Erythroblast (primary cell): Measurements from ENCODE around the gene NPFFR1.
"Not testable (repeated sequence)": the region's sequence is repeated elsewhere in the genome, so short reads cannot be mapped to it uniquely, and the experiment has no call there.

ENCODE experiments used
- DNase-seq, 2 experiments: peaks; one replicate each; lab custom pipeline; 2025; lab: John Stamatoyannopoulos, UW
- GATA1 ChIP-seq: IDR thresholded peaks from 2 replicates; pipeline ENCODE4 v1.6.1; 2011; ENCODE audit warnings: low read depth, mild to moderate bottlenecking, control low read depth, low read length, moderate library complexity
- POLR2A ChIP-seq: IDR thresholded peaks from 2 replicates; pipeline ENCODE4 v1.6.1; 2011; ENCODE audit warnings: mild to moderate bottlenecking, low read length

NPFFR1 gene

DNA sequence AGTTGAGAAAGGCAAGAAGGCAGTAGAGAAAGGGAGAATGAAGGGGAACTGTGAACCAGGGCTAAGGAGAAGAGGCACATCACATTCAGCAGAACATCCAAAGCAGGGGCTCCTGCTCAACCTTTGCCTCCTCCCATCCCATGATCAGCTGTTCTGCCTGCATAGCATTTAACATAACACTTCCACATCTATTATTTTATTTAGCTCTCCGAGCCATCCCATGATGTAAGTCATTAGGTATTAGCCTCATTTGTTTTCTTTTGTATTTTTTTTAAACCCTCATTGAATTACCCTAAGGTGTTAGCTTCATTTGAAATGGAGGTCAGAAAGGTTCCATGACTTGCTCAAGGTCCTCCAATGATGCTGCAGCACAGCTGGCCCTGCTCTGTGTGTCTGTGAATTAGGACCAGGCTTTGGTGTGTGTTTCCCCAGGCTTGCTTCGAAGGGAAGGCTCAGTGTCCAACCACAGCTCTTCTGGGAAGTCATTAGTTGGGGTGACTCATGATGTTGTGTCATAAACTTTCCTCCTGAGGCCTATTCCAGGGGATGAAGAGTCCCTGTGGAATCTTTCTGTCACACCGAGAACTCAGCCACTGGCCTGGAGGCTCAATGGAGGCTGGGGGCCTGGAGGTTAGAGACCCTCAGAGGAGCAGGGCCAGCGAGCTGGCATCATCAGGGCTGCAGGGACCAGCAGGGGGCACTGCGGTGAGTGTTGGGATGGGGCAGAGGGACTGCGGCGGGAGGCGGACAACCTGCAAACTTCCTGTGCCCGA is 16.5 kb downstream of the NPFFR1 start:
- peak; percentile 14 to 36 for DNase-seq
- TF ChIP-seq POLR2A (no peak), GATA1 (no peak)

- TF ChIP-seq POLR2A (no peak), GATA1 (no peak)
- DNase-seq: no peak
Measured at GRCh38 chr10:70266701-70267100, 17.1 kb downstream of the NPFFR1 start.

GRCh38 chr10:70266056-70266455 is 17.7 kb downstream of the NPFFR1 start:
- TF ChIP-seq POLR2A (no peak), GATA1 (no peak)
- DNase-seq: no peak

- DNase-seq: no peak
Measured at GRCh38 chr10:70265032-70265689, 18.6 kb downstream of the NPFFR1 start.

DNA sequence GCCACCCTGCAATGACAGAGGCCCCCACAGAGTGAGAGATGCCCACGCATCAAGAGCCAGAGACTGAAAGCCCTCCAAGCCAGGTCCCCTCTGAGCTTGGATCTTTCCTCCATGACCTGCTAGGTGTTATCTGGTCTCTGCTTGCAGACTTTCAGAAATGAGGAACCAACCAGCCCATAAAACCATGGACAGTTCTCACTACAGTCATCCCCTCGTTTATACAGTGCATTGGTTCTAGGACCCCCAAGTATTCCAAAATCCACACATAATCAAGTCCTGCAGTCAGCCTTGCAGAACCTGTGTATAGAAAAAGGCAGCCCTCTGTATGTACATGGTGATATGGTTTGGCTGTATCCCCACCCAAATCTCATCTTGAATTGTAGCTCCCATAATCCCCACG is 23.1 kb downstream of the NPFFR1 start:
- DNase-seq: no peak
- TF ChIP-seq GATA1 (no peak), POLR2A (no peak)

More at GRCh38 chr10:70265032-70265689, 18.6 kb downstream of the NPFFR1 start:
- TF ChIP-seq POLR2A (no peak), GATA1 (no peak)

GRCh38 chr10:70260259-70260658 is 23.5 kb downstream of the NPFFR1 start:
- TF ChIP-seq POLR2A (no peak), GATA1 (no peak)
- DNase-seq: no peak

GRCh38 chr10:70258216-70258615 is 25.6 kb downstream of the NPFFR1 start:
- TF ChIP-seq GATA1 (no peak), POLR2A (no peak)
- no peak for DNase-seq

DNA sequence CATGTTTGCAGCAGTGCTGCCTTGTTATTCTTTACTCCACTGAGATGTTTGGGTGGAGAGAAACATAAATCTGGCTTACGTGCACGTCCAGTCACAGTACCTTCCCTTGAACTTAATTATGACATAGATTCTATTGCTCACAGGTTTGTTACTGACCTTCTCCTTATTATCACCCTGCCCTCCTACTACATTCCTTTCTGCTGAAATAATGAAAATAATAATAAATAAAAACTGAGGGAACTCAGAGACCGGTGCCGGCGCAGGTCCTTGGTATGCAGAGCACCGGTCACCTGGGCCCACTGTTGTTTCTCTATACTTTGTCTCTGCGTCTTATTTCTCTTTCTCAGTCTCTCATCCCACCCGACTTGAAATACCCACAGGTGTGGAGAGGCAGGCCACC is 26.0 kb downstream of the NPFFR1 start:
- not testable (repeated sequence) for DNase-seq

- no peak for TF ChIP-seq GATA1
- no peak for TF ChIP-seq POLR2A
- no peak for DNase-seq
Measured at GRCh38 chr10:70256463-70256862, 27.3 kb downstream of the NPFFR1 start.

- no peak for DNase-seq
- TF ChIP-seq POLR2A: no peak
- TF ChIP-seq GATA1: no peak
Measured at GRCh38 chr10:70255329-70256299, 28.2 kb downstream of the NPFFR1 start.

- TF ChIP-seq POLR2A (no peak), GATA1 (no peak)
- DNase-seq: no peak
Measured at GRCh38 chr10:70254778-70255328, 29.0 kb downstream of the NPFFR1 start.

DNA sequence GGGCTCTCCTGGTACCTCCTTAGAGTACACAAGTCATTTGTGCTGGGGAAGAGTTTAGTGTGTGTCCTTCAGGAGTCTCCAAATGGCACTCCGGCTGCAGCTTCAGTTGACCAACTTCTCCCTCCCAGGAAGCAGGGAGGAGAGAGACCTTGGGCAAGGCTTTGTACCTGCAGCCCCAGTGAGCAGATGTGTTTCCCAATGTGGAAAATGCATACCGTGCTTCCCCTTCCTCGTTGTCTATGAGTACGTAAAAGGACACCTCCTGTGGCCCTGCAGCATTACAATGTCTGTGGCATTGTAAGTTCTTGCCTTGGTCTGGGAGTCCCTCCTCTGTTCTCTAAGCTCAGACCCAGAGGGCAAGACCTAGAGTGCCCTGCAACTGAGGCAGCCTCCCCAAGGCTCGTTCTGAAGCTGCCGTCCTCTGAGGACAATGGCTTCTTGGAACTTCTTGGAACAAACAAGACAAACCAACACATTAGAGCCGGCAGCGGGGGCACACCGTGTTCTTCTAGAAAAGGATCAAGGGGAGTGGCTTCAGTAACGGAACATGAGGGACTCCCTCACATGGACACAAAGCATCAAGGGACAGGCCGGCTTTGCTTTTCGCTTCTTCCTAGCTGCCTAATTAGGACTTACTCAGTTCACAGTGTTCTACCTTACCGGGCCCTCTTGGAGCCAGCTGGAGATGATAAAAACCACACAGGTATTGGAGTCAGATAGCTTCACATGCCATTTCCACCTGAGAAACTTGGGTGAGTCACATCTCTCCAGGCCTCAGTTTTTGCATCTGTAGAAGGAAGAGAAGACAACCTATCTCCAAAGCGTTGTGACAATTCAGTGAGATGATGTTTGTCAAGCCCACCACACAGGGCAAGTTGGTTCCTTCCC is 29.7 kb downstream of the NPFFR1 start:
- no peak for DNase-seq
- no peak for TF ChIP-seq POLR2A

DNA sequence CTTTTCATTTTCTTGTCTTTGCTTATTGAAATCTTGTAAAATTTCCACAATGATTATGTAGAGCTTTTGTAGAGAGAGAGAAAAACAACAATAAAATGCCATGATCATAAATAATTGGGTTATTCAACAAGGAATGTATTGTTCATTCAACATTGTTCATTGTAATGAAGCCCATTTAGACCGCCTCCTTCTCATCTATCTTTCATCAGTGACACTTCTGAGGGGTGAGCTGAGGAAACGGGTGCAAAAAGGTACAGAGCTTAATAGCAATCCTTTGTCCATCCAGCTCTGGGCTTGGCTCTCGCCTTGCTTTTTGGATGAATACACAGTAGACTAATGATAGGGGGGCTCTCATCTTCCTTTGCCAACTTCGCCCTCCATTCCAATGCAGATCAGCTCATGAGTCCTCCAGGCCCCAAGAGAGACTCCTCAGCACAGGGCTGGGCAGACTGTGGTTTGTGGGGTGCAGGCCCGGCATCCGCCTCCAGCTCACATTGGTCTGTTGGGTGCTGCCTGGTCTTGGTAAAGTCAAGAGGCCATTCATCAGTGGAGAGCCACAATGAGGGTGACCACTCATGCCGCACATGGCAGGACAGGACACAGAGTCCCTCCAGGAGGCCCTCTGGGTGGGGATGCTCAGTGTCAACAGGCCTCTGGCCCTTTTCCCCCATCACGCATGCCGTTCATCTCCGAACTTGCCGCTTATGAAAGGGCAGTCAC is 32.7 kb downstream of the NPFFR1 start:
- TF ChIP-seq POLR2A (no peak), GATA1 (no peak)
- no peak for DNase-seq
